Measurements from ENCODE around the gene CDHR1.
"Not testable (repeated sequence)": the region's sequence is repeated elsewhere in the genome, so short reads cannot be mapped to it uniquely, and the experiment has no call there.

The CDHR1 gene

DNA sequence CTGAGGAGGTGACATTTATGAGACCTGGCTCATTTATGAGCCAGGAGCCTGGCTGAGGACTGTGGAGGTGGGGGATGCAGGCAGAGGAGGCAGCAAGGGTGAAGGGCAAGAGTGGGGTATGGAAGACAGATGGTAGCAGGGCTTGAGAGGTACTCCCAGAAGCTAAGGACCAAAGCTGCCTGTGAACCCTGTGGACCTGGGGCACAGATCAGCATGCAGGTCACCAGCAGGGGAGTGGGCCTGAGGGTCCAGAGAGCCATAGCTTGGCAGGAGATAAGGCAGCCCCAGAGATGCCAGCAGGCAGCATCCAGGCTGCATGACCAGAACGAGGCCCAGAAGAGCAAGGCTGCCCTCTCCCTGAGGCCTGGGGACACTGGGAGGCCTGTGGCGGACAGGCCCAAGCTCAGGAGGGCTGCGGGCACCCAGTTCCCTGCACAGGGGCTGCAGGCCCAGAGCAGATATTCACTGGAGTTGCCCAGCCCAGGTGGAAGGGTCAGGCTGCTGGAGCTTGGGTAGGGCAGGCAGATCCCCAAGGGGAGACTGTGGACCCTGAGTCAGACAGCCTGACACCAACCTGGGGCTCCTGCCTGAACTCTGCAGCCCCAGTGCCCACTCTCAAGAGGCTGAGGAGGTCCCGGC is 17.4 kb upstream of the CDHR1 start:
- H3K4me1 ChIP-seq (ENCODE audit: control insufficient read depth, insufficient read depth, low read length), result no peaks in the 10 kb centered on the region
- H3K4me3 ChIP-seq (ENCODE audit: low read length), result no peak overlapping the region
- H3K9me3 ChIP-seq (ENCODE audit: control insufficient read depth, low read length), result no peaks in the 10 kb centered on the region
- no peak overlapping the region for H3K9ac ChIP-seq (ENCODE audit: low read length)
- H3K36me3 ChIP-seq (ENCODE audit: control insufficient read depth, insufficient read depth, low read length), result no peaks in the 10 kb centered on the region
- no peaks in the 10 kb centered on the region for H3K27me3 ChIP-seq (ENCODE audit: control insufficient read depth, insufficient read depth, low read length)

DNA sequence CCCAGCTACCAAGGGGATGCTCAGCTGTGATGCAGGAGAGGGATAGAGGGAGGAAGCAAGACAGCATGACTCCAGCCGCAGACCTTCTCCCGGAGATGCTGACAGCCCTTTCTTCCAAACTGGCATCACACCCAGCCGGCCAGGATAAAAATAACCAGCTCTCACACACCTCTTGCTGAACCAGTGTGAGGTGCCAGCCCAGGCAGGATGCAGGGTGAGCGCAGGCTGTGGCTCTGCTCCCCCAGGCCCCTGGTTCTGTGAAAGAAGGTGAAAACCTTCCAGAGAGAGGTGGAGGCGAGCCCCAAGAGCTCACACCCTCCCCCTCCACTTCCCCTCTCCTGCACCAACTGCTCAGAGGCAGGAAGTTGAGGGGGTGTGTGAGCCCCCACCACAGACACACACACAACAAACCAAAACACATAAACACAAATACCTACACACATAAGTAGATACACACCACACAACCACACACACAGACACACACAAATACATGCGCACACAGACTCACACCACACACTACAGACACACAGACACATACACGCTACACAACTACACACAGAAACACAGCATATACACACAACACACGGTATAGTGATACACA is 16.7 kb upstream of the CDHR1 start:
- Histone ChIP-seq H3K4me1 (ENCODE audit: control insufficient read depth, insufficient read depth, low read length) (no peaks in the 10 kb centered on the region), H3K9ac (ENCODE audit: low read length) (no peak overlapping the region), H3K4me3 (ENCODE audit: low read length) (no peak overlapping the region), H3K9me3 (ENCODE audit: control insufficient read depth, low read length) (no peaks in the 10 kb centered on the region), H3K27me3 (ENCODE audit: control insufficient read depth, insufficient read depth, low read length) (no peaks in the 10 kb centered on the region), H3K36me3 (ENCODE audit: control insufficient read depth, insufficient read depth, low read length) (no peaks in the 10 kb centered on the region)

DNA sequence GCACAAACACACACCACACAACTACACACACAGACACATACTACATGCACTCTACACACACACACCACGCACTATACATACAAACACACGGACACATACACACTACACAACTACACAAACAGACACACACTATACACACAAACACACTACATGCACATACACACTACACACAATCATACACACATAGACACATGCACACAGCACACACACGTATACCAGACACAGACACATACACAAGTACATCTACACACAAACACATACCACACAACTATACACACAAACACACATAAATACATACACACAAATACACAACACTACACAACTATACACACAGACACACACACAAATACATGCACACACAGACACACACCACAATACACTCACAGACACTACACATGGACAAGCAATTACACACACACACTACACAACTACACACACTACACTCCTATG is 16.2 kb upstream of the CDHR1 start:
- H3K4me3 ChIP-seq (ENCODE audit: low read length), result no peak overlapping the region
- H3K36me3 ChIP-seq (ENCODE audit: control insufficient read depth, insufficient read depth, low read length), result no peaks in the 10 kb centered on the region
- no peaks in the 10 kb centered on the region for H3K27me3 ChIP-seq (ENCODE audit: control insufficient read depth, insufficient read depth, low read length)
- H3K4me1 ChIP-seq (ENCODE audit: control insufficient read depth, insufficient read depth, low read length), result no peaks in the 10 kb centered on the region
- no peaks in the 10 kb centered on the region for H3K9me3 ChIP-seq (ENCODE audit: control insufficient read depth, low read length)
- H3K9ac ChIP-seq (ENCODE audit: low read length), result no peak overlapping the region

DNA sequence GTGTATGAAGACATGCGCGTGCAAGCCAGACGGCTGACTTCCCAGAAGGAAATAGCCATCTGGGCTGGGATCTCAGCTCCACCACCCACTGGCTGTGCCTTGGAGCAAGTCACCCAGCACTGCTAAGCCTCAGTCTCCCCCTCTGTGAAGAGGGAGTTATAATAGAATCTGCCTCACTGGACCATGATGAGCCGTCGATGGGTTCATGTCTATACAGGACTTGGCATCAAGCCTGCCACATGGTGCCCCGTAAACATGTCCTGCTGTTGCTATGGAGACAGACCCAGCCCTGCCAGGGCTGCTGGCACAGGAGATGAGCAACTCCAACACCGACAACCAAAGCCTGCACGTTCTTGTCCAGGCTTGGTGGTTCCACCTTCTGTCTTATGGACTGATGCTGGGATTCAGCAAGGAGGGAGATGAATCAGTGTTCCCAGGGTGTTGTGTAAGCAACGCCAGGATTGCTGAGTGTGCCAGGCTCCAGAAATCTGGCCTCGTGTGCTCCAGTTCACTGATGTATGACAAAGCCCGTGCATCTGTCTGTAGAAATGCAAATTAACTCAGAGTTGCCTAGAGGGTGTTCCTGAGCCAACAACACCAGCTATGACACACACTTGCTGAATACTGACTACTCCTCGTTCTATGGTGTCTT is 15.2 kb upstream of the CDHR1 start:
- no peaks in the 10 kb centered on the region for H3K4me1 ChIP-seq (ENCODE audit: control insufficient read depth, insufficient read depth, low read length)
- no peaks in the 10 kb centered on the region for H3K27me3 ChIP-seq (ENCODE audit: control insufficient read depth, insufficient read depth, low read length)
- H3K9ac ChIP-seq (ENCODE audit: low read length), result no peak overlapping the region
- no peaks in the 10 kb centered on the region for H3K36me3 ChIP-seq (ENCODE audit: control insufficient read depth, insufficient read depth, low read length)
- no peaks in the 10 kb centered on the region for H3K9me3 ChIP-seq (ENCODE audit: control insufficient read depth, low read length)
- H3K4me3 ChIP-seq (ENCODE audit: low read length), result no peak overlapping the region

DNA sequence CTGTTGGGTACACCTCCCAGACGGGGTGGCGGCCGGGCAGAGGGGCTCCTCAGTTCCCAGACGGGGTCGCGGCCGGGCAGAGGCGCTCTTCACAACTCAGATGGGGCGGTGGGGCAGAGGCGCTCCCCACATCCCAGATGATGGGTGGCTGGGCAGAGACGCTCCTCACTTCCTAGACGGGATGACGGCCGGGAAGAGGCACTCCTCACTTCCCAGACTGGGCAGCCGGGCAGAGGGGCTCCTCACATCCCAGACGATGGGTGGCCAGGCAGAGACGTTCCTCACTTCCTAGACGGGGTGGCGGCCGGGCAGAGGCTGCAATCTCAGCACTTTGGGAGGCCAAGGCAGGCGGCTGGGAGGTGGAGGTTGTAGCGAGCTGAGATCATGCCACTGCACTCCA is 14.0 kb upstream of the CDHR1 start:
- not testable (repeated sequence) for H3K27me3 ChIP-seq (ENCODE audit: control insufficient read depth, insufficient read depth, low read length); H3K4me1 ChIP-seq (ENCODE audit: control insufficient read depth, insufficient read depth, low read length); H3K4me3 ChIP-seq (ENCODE audit: low read length); H3K9ac ChIP-seq (ENCODE audit: low read length); H3K9me3 ChIP-seq (ENCODE audit: control insufficient read depth, low read length); H3K36me3 ChIP-seq (ENCODE audit: control insufficient read depth, insufficient read depth, low read length)

DNA sequence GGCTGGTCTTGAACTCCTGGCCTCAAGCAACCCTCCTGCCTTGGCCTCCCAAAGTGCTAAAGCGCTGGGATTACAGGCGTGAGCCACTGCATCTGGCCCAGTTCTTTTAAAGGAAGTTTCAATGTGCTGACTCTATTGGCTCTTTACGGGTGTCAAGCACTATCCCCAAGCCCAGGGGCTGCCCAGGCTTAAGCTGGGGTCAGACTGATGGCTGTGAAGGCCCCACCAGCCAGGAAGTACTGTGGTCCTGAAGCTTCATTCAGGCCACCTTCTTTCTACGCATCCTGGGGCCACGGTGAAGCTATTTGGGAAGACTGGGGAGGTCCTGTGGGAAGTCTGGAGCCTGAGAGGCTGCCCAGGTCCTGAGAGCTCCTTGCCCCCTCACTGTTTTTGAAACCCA is 12.7 kb upstream of the CDHR1 start:
- no peak overlapping the region for H3K4me3 ChIP-seq (ENCODE audit: low read length)
- H3K36me3 ChIP-seq (ENCODE audit: control insufficient read depth, insufficient read depth, low read length), result no peaks in the 10 kb centered on the region
- no peaks in the 10 kb centered on the region for H3K4me1 ChIP-seq (ENCODE audit: control insufficient read depth, insufficient read depth, low read length)
- H3K9ac ChIP-seq (ENCODE audit: low read length), result no peak overlapping the region
- no peaks in the 10 kb centered on the region for H3K27me3 ChIP-seq (ENCODE audit: control insufficient read depth, insufficient read depth, low read length)
- H3K9me3 ChIP-seq (ENCODE audit: control insufficient read depth, low read length), result no peaks in the 10 kb centered on the region

DNA sequence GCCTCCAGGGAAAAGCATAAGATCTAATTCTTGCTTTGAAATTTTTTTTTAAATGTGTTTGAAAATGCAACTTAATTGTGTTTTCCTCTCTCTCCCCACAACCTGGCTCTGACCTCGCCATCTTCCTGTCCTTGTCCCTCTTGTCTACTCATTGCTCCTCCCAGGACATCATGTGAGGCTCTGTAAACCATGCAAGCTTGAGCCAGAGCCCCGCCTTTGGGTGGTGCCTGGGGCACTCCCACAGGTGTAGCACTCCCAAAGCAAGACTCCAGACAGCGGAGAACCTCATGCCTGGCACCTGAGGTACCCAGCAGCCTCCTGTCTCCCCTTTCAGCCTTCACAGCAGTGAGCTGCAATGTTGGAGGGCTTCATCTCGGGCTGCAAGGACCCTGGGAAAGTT is 9.8 kb upstream of the CDHR1 start:
- Histone ChIP-seq H3K9ac (ENCODE audit: low read length) (no peak overlapping the region), H3K4me1 (ENCODE audit: control insufficient read depth, insufficient read depth, low read length) (no peaks in the 10 kb centered on the region), H3K27me3 (ENCODE audit: control insufficient read depth, insufficient read depth, low read length) (no peaks in the 10 kb centered on the region), H3K36me3 (ENCODE audit: control insufficient read depth, insufficient read depth, low read length) (no peaks in the 10 kb centered on the region), H3K4me3 (ENCODE audit: low read length) (no peak overlapping the region), H3K9me3 (ENCODE audit: control insufficient read depth, low read length) (no peaks in the 10 kb centered on the region)

DNA sequence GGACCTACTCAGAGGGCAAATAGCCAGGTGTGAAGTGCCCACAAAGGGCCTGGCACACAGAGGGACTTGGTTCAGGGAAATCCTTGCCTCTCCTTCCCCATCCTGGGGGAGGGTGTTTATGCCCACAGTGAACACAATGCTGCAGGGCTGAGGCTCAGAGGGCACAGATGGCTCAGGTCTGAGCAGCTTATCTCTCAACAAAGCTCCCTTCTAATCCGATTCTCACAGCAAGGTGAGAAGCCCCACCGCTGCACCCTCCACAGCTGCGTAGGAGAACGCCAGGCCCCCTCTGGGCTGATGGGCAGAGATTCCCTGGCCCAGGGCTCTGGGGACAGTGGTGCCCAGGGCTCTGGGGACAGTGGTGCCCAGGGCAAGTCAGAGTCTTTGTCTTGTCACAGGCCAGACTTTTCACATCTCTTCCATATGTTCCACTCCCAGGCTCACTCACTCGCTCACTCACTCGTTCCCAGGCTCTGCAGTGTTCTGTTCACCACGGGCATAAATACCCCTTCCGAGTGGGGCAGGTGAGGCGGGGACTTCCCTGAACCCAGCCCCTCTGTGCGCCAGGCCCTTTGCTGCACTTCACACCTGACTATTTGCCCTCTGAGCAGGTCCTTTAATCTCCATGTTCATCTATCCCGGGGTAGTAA is 8.7 kb upstream of the CDHR1 start:
- Histone ChIP-seq H3K4me1 (ENCODE audit: control insufficient read depth, insufficient read depth, low read length) (no peaks in the 10 kb centered on the region), H3K4me3 (ENCODE audit: low read length) (no peak overlapping the region), H3K36me3 (ENCODE audit: control insufficient read depth, insufficient read depth, low read length) (no peaks in the 10 kb centered on the region), H3K27me3 (ENCODE audit: control insufficient read depth, insufficient read depth, low read length) (no peaks in the 10 kb centered on the region), H3K9me3 (ENCODE audit: control insufficient read depth, low read length) (no peaks in the 10 kb centered on the region), H3K9ac (ENCODE audit: low read length) (no peak overlapping the region)

DNA sequence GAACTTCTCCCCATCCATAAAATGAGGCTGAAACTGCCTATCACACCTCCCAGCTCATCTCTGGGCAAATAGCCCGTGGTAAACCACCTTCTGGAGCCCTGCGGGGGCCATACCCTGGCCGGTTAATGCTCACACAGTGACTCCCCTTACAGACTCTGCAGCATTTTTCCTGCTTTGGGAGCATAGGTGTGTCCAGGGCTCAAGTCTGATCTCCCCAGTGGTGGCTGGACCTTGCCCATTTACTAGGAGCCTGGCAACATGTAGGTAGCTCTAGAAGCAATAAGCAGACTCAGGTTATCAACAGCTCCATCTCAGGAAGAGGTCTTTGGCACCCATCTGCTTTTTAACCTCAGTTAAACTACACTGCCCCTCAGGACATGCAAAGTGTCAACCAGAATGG is 5.5 kb upstream of the CDHR1 start:
- Histone ChIP-seq H3K36me3 (ENCODE audit: control insufficient read depth, insufficient read depth, low read length) (no peaks in the 10 kb centered on the region), H3K27me3 (ENCODE audit: control insufficient read depth, insufficient read depth, low read length) (peaks cover 15% of the 10 kb centered on the region), H3K4me3 (ENCODE audit: low read length) (no peak overlapping the region), H3K4me1 (ENCODE audit: control insufficient read depth, insufficient read depth, low read length) (no peaks in the 10 kb centered on the region), H3K9ac (ENCODE audit: low read length) (no peak overlapping the region), H3K9me3 (ENCODE audit: control insufficient read depth, low read length) (no peaks in the 10 kb centered on the region)

DNA sequence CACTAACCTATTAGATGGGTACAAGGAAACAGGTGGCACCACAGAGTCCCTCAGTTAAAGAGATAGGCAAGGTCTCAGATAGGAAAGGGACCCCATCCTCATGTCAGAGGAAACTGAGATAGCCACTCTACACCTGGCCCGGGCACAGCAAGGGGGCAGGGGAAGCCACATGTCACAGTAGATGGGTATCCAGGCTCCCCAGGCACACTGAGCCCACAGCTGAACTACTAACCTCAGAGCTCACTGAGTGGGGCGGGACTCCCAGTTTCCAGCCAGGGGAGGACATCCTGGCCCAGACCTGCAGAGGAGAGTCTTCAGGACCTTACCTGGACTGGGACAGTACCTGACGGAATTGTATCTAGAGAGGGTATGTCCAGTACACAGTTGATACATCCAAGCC is 3.7 kb upstream of the CDHR1 start:
- peaks cover 33% of the 10 kb centered on the region for H3K27me3 ChIP-seq (ENCODE audit: control insufficient read depth, insufficient read depth, low read length)

DNA sequence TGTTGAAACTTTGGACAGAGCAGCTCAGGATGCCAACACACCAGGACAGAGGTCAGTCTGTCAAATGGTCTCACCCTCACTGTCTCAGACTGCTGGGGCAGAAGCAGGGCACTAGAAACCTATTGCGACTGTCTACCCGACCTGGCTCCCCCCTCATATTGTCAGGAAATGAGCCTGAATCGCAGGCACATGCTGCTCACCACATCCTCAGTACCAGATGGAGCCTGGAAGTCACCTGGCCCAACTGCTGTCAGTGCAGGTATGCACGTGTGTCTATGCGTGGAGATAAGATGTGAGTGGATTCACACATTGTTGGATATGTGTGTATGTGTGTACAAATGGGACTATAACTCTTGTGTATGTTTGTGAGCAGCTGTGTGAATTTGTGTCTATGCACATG is 3.2 kb upstream of the CDHR1 start:
- no peaks in the 10 kb centered on the region for H3K36me3 ChIP-seq (ENCODE audit: control insufficient read depth, insufficient read depth, low read length)
- peaks cover 38% of the 10 kb centered on the region for H3K27me3 ChIP-seq (ENCODE audit: control insufficient read depth, insufficient read depth, low read length)
- H3K4me1 ChIP-seq (ENCODE audit: control insufficient read depth, insufficient read depth, low read length), result no peaks in the 10 kb centered on the region
- no peak overlapping the region for H3K4me3 ChIP-seq (ENCODE audit: low read length)
- H3K9me3 ChIP-seq (ENCODE audit: control insufficient read depth, low read length), result no peaks in the 10 kb centered on the region
- no peak overlapping the region for H3K9ac ChIP-seq (ENCODE audit: low read length)

More for the DNA sequence above, 3.7 kb upstream of the CDHR1 start:
- Histone ChIP-seq H3K9ac (ENCODE audit: low read length) (no peak overlapping the region), H3K4me1 (ENCODE audit: control insufficient read depth, insufficient read depth, low read length) (no peaks in the 10 kb centered on the region), H3K4me3 (ENCODE audit: low read length) (no peak overlapping the region), H3K9me3 (ENCODE audit: control insufficient read depth, low read length) (no peaks in the 10 kb centered on the region), H3K36me3 (ENCODE audit: control insufficient read depth, insufficient read depth, low read length) (no peaks in the 10 kb centered on the region)

DNA sequence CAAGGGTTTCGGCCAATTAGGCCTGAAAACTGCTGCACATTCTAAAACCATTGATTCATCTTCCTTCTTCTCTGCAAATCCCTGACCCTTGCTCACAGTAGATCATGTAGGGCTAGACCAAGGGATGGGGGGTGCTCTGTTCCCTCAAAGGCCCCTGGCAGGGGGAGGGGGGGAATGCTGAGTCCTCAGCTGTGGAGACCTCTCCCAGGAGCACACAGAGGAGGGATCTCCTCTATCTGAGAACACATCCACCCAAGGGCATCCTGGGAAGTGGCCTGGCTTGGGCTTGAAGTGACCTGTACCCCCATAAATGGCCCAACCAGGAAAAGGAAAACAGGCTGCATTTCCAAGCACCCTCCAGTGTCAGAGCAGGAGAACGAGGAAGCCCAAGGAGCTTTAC is 1.0 kb upstream of the CDHR1 start:
- H3K27me3 ChIP-seq (ENCODE audit: control insufficient read depth, insufficient read depth, low read length), result peaks cover 58% of the 10 kb centered on the region
- H3K36me3 ChIP-seq (ENCODE audit: control insufficient read depth, insufficient read depth, low read length), result no peaks in the 10 kb centered on the region

More for the DNA sequence above, 1.0 kb upstream of the CDHR1 start:
- no peak overlapping the region for H3K4me3 ChIP-seq (ENCODE audit: low read length)
- H3K4me1 ChIP-seq (ENCODE audit: control insufficient read depth, insufficient read depth, low read length), result no peaks in the 10 kb centered on the region
- no peaks in the 10 kb centered on the region for H3K9me3 ChIP-seq (ENCODE audit: control insufficient read depth, low read length)
- H3K9ac ChIP-seq (ENCODE audit: low read length), result no peak overlapping the region
